ENCODE data around the gene SFXN5. TPM values are rescaled to one million over a fixed set of nuclear protein-coding genes. Genes with fewer than 3 reads are reported as not detected.

Gene SFXN5
- total and polyA plus RNA-seq, 2 of the 8 experiments (the other 6 are each of a cell fraction or from before 2014, with no cell fraction given), result 29.3 to 33.1 TPM

DNA sequence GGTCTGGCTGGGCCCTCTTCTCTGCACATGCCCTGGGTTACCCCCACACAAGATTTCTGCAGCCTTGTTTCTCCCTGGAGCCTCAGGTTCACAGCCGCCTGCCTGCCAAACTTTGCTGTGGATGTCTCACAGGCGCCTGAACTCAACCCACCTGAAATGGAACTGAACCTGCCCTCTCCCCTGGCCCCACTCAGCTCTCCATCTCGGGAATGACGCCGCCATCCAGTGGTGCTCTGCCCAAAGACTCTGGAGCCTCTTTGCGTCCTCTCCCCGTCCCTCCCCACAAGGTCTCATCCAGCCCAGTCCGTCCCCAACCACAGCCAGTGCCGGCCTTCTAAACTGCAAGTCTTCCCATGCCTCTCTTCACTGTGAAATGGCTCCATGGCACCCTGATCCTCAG is 125.0 kb downstream of the SFXN5 start (continued):
- TF ChIP-seq, protein P1, sequence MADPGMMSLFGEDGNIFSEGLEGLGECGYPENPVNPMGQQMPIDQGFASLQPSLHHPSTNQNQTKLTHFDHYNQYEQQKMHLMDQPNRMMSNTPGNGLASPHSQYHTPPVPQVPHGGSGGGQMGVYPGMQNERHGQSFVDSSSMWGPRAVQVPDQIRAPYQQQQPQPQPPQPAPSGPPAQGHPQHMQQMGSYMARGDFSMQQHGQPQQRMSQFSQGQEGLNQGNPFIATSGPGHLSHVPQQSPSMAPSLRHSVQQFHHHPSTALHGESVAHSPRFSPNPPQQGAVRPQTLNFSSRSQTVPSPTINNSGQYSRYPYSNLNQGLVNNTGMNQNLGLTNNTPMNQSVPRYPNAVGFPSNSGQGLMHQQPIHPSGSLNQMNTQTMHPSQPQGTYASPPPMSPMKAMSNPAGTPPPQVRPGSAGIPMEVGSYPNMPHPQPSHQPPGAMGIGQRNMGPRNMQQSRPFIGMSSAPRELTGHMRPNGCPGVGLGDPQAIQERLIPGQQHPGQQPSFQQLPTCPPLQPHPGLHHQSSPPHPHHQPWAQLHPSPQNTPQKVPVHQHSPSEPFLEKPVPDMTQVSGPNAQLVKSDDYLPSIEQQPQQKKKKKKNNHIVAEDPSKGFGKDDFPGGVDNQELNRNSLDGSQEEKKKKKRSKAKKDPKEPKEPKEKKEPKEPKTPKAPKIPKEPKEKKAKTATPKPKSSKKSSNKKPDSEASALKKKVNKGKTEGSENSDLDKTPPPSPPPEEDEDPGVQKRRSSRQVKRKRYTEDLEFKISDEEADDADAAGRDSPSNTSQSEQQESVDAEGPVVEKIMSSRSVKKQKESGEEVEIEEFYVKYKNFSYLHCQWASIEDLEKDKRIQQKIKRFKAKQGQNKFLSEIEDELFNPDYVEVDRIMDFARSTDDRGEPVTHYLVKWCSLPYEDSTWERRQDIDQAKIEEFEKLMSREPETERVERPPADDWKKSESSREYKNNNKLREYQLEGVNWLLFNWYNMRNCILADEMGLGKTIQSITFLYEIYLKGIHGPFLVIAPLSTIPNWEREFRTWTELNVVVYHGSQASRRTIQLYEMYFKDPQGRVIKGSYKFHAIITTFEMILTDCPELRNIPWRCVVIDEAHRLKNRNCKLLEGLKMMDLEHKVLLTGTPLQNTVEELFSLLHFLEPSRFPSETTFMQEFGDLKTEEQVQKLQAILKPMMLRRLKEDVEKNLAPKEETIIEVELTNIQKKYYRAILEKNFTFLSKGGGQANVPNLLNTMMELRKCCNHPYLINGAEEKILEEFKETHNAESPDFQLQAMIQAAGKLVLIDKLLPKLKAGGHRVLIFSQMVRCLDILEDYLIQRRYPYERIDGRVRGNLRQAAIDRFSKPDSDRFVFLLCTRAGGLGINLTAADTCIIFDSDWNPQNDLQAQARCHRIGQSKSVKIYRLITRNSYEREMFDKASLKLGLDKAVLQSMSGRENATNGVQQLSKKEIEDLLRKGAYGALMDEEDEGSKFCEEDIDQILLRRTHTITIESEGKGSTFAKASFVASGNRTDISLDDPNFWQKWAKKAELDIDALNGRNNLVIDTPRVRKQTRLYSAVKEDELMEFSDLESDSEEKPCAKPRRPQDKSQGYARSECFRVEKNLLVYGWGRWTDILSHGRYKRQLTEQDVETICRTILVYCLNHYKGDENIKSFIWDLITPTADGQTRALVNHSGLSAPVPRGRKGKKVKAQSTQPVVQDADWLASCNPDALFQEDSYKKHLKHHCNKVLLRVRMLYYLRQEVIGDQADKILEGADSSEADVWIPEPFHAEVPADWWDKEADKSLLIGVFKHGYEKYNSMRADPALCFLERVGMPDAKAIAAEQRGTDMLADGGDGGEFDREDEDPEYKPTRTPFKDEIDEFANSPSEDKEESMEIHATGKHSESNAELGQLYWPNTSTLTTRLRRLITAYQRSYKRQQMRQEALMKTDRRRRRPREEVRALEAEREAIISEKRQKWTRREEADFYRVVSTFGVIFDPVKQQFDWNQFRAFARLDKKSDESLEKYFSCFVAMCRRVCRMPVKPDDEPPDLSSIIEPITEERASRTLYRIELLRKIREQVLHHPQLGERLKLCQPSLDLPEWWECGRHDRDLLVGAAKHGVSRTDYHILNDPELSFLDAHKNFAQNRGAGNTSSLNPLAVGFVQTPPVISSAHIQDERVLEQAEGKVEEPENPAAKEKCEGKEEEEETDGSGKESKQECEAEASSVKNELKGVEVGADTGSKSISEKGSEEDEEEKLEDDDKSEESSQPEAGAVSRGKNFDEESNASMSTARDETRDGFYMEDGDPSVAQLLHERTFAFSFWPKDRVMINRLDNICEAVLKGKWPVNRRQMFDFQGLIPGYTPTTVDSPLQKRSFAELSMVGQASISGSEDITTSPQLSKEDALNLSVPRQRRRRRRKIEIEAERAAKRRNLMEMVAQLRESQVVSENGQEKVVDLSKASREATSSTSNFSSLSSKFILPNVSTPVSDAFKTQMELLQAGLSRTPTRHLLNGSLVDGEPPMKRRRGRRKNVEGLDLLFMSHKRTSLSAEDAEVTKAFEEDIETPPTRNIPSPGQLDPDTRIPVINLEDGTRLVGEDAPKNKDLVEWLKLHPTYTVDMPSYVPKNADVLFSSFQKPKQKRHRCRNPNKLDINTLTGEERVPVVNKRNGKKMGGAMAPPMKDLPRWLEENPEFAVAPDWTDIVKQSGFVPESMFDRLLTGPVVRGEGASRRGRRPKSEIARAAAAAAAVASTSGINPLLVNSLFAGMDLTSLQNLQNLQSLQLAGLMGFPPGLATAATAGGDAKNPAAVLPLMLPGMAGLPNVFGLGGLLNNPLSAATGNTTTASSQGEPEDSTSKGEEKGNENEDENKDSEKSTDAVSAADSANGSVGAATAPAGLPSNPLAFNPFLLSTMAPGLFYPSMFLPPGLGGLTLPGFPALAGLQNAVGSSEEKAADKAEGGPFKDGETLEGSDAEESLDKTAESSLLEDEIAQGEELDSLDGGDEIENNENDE (IDR thresholded peaks at IDR 0.05; ENCODE audit: insufficient replicate concordance, low read length), result no peak
- TF ChIP-seq FOSL1 (IDR thresholded peaks at IDR 0.05; ENCODE audit: insufficient read depth, low read depth, low read length) (no peak), SIN3A (conservative IDR thresholded peaks at IDR 0.05 in 1 of 2, IDR thresholded peaks at IDR 0.05 in 1 of 2; ENCODE audit: low read depth in 1 of 2, low read length in 2 of 2) (no peak), CREB1 (IDR thresholded peaks at IDR 0.05) (no peak), RXRA (IDR thresholded peaks at IDR 0.05; ENCODE audit: insufficient read depth, low read depth, low read length) (no peak), RAD21 (IDR thresholded peaks at IDR 0.05 in 1 of 2, conservative IDR thresholded peaks at IDR 0.05 in 1 of 2; ENCODE audit: low read depth in 2 of 2, low read length in 2 of 2) (no peak)
